HepG2 (cell line): Measurements from ENCODE around the gene DRC3. TPM values are rescaled to one million over a fixed set of nuclear protein-coding genes. Genes with fewer than 3 reads are reported as not detected.
A peak's percentile ranks its signal among the peaks of the same experiment; 100 is the strongest.

Experiments
- ATAC-seq: fragments of 200-7000 bp; cut with Tn5 transposase; 3 replicates; pipeline ENCODE4 v1.9.1; 2020; ENCODE audit warnings: mild to moderate bottlenecking, moderate library complexity
- BruUV-seq: library from RNA; stranded (reverse); fragments of 400-500 nt; replicated peaks from 2 replicates; lab custom pipeline; 2021; lab: Mats Ljungman, UMichigan
- CTCF ChIA-PET: fragments of 300-600 bp; formaldehyde crosslinking; extraction: SDS; loops from one replicate; lab custom pipeline; 2021; ENCODE audit warnings: low total read pairs, inconsistent platforms, low intra/inter-chr PET ratio; lab: Yijun Ruan, JAX
- POLR2A ChIA-PET: fragments of 350-600 bp; sonication (Branson Sonifier 250); formaldehyde crosslinking; loops from one replicate; lab custom pipeline; 2020; ENCODE audit warnings: antibody characterized with exemption, inconsistent platforms; lab: Yijun Ruan, JAX
- DNase-seq: peaks from one replicate; pipeline ENCODE4 v3.0.0-alpha.2; 2015; ENCODE audit warnings: low spot score
- FAIRE-seq: peaks from 3 replicates; lab custom pipeline; 2011; peaks lifted over from hg19 to GRCh38; lab: Jason Lieb, UNC
- H2AFZ ChIP-seq: one replicate; pipeline ENCODE4 v1.6.1; 2011; ENCODE audit warnings: low read length, inconsistent platforms
- H3K27ac ChIP-seq: fragments of 300-600 bp; 3 replicates; pipeline ENCODE4 v1.8.0; 2011; ENCODE audit warnings: mixed run types, mild to moderate bottlenecking, mixed read lengths, low read length, inconsistent platforms; ENCODE audit not compliant: insufficient read depth; ENCODE audit errors: extremely low read length
- H3K27me3 ChIP-seq, 2 experiments: fragments of 200-600 bp in 1 of 2; 2 replicates in 1 of 2; 3 replicates in 1 of 2; pipeline versions ENCODE4 v1.6.0 to v1.8.0; 2011; ENCODE audit warnings: low read length in 2 of 2, mild to moderate bottlenecking in 2 of 2, moderate library complexity in 2 of 2, inconsistent platforms in 1 of 2; ENCODE audit not compliant: insufficient read depth in 2 of 2, control insufficient read depth in 1 of 2
- H3K36me3 ChIP-seq, 2 experiments: fragments of 200-600 bp in 1 of 2; replicated peaks in 1 of 2; 2 replicates in 1 of 2; 3 replicates in 1 of 2; pipeline versions ENCODE4 v1.5.1 to v1.8.0; 2011; ENCODE audit warnings: low read length in 2 of 2, inconsistent platforms in 1 of 2; ENCODE audit not compliant: insufficient read depth in 2 of 2, control insufficient read depth in 1 of 2
- H3K4me1 ChIP-seq: 2 replicates; pipeline ENCODE4 v1.5.1; 2012; ENCODE audit warnings: low read length, inconsistent platforms; ENCODE audit not compliant: insufficient read depth
- H3K4me2 ChIP-seq: 2 replicates; pipeline ENCODE4 v1.6.0; 2011; ENCODE audit warnings: low read depth, low read length, inconsistent platforms
- H3K4me3 ChIP-seq, 3 experiments: fragments of 200-600 bp in 1 of 3; sonication (generic), shearing (Covaris generic) in 1 of 3; replicated peaks in 1 of 3; 2 replicates each; pipeline ENCODE4 v1.5.1; 2011 to 2016; ENCODE audit warnings: low read length in 3 of 3, inconsistent platforms in 2 of 3, low read depth in 2 of 3, mild to moderate bottlenecking in 2 of 3, control low read depth in 1 of 3, mixed read lengths in 1 of 3; ENCODE audit not compliant: insufficient read depth in 1 of 3
- H3K79me2 ChIP-seq: one replicate; pipeline ENCODE4 v1.6.1; 2011; ENCODE audit warnings: low read length, inconsistent platforms; ENCODE audit not compliant: insufficient read depth
- H3K9ac ChIP-seq: 2 replicates; pipeline ENCODE4 v1.6.0; 2011; ENCODE audit warnings: mild to moderate bottlenecking, low read depth, low read length, inconsistent platforms; ENCODE audit not compliant: insufficient read depth
- H3K9me3 ChIP-seq: 2 replicates; pipeline ENCODE4 v1.5.1; 2012; ENCODE audit warnings: mild to moderate bottlenecking, low read length
- H4K20me1 ChIP-seq: 2 replicates; pipeline ENCODE4 v1.6.0; 2011; ENCODE audit warnings: inconsistent platforms, mild to moderate bottlenecking, low read length, moderate library complexity; ENCODE audit not compliant: insufficient read depth
- BHLHE40 ChIP-seq: IDR thresholded peaks from 2 replicates; pipeline ENCODE4 v1.6.1; 2011; ENCODE audit warnings: low read length, improper control_type of control experiment
- BORCS8-MEF2B ChIP-seq: sonication (generic); formaldehyde crosslinking; IDR thresholded peaks from 2 replicates; pipeline ENCODE4 v1.8.0; 2022; ENCODE audit warnings: mild to moderate bottlenecking, missing genetic modification reagents
- ELF3 ChIP-seq: IDR thresholded peaks from 2 replicates; pipeline ENCODE4 v1.6.1; 2016; ENCODE audit warnings: missing genetic modification reagents, missing compliant biosample characterization
- EP300 ChIP-seq, 3 experiments: sonication (generic) in 1 of 3; formaldehyde crosslinking in 1 of 3; IDR thresholded peaks; 2 replicates each; pipeline versions ENCODE4 v1.5.1 to v1.6.1; 2011 to 2020; ENCODE audit warnings: low read depth in 2 of 3, low read length in 2 of 3, borderline replicate concordance in 1 of 3, improper control_type of control experiment in 1 of 3, mild to moderate bottlenecking in 1 of 3, missing genetic modification reagents in 1 of 3, moderate library complexity in 1 of 3
- FOXA3 ChIP-seq: IDR thresholded peaks from 2 replicates; pipeline ENCODE4 v1.6.1; 2016; ENCODE audit warnings: missing genetic modification reagents, missing compliant biosample characterization
- HNF4A ChIP-seq: sonication (generic); formaldehyde crosslinking; IDR thresholded peaks from 2 replicates; pipeline ENCODE4 v1.4.0; 2020; ENCODE audit warnings: missing genetic modification reagents
- JUND ChIP-seq: sonication (generic); formaldehyde crosslinking; IDR thresholded peaks from 2 replicates; pipeline ENCODE4 v1.8.0; 2022; ENCODE audit warnings: mild to moderate bottlenecking, missing genetic modification reagents
- KDM5A ChIP-seq: fragments of 200-600 bp; sonication (generic); IDR thresholded peaks from 2 replicates; pipeline ENCODE4 v1.7.0; 2018; ENCODE audit warnings: antibody characterized with exemption, mild to moderate bottlenecking, low read length, borderline replicate concordance
- SALL1 ChIP-seq: sonication (generic); formaldehyde crosslinking; IDR thresholded peaks from 2 replicates; pipeline ENCODE4 v1.8.0; 2022; ENCODE audit warnings: mild to moderate bottlenecking, missing genetic modification reagents
- ZNF331 ChIP-seq: sonication (generic); formaldehyde crosslinking; IDR thresholded peaks from 2 replicates; pipeline ENCODE4 v1.4.0; 2020; ENCODE audit warnings: missing genetic modification reagents
- ZNF597 ChIP-seq: sonication (generic); formaldehyde crosslinking; IDR thresholded peaks from 2 replicates; pipeline ENCODE4 v1.5.0; 2020; ENCODE audit warnings: missing genetic modification reagents
- ZNF792 ChIP-seq: IDR thresholded peaks from 2 replicates; pipeline ENCODE4 v1.6.1; 2016
- WGBS: methylation state at CpG from one replicate; pipeline ENCODE4 v1.1.6; 2017; ENCODE audit warnings: low lambda C conversion rate; 5-methylcytosine and 5-hydroxymethylcytosine counted together
- in situ Hi-C: cut with HindIII; loops from 2 replicates; pipeline ENCODE4 v1.10.0; 2017; ENCODE audit warnings: low pct_unique_long_range_greater_than_20kb; ENCODE audit not compliant: extremely low pct_ligation_motif_present
- intact Hi-C: fragments of 100-400 bp; cut with micrococcal nuclease; formaldehyde crosslinking; loops from one replicate; pipeline ENCODE4 v1.10.0; 2022; ENCODE audit not compliant: unreplicated experiment
- polyA plus RNA-seq, 8 experiments: library from polyadenylated mRNA; depleted of rRNA in 3 of 8; stranded (reverse) in 7 of 8; unstranded in 1 of 8; fragments of >200 nt; fragmentation: Illumina TruSeq in 4 of 8; extraction: Trizol in 4 of 8; gene quantifications; 2 replicates each; pipeline versions ENCODE4 v1.2.1 to v1.2.3, GENCODE V29; 2011 to 2016; ENCODE audit warnings: low read depth in 4 of 8, missing spikeins in 1 of 8, mixed read lengths in 1 of 8; ENCODE audit not compliant: insufficient read depth in 1 of 8
- total RNA-seq, 5 experiments: library from RNA; depleted of rRNA; stranded (reverse); fragments of >200 nt; fragmentation: Illumina TruSeq; extraction: Trizol; gene quantifications; 2 replicates each; pipeline ENCODE4 v1.2.3, GENCODE V29; 2016; ENCODE audit warnings: low read depth in 1 of 5
- TF ChIP-seq, protein P1 (sequence below): sonication (generic); formaldehyde crosslinking; IDR thresholded peaks from 2 replicates; pipeline ENCODE4 v1.5.0; 2020; ENCODE audit warnings: missing genetic modification reagents
- TF ChIP-seq, protein P2 (sequence below): sonication (generic); formaldehyde crosslinking; conservative IDR thresholded peaks from 2 replicates; pipeline ENCODE4 v1.4.0; 2020; ENCODE audit warnings: mild to moderate bottlenecking, missing genetic modification reagents, moderate library complexity

The DRC3 gene
- total and polyA plus RNA-seq, 2 of the 13 experiments (the other 11 are each of a cell fraction or from before 2014, with no cell fraction given): 0.53 to 0.87 TPM

DNA sequence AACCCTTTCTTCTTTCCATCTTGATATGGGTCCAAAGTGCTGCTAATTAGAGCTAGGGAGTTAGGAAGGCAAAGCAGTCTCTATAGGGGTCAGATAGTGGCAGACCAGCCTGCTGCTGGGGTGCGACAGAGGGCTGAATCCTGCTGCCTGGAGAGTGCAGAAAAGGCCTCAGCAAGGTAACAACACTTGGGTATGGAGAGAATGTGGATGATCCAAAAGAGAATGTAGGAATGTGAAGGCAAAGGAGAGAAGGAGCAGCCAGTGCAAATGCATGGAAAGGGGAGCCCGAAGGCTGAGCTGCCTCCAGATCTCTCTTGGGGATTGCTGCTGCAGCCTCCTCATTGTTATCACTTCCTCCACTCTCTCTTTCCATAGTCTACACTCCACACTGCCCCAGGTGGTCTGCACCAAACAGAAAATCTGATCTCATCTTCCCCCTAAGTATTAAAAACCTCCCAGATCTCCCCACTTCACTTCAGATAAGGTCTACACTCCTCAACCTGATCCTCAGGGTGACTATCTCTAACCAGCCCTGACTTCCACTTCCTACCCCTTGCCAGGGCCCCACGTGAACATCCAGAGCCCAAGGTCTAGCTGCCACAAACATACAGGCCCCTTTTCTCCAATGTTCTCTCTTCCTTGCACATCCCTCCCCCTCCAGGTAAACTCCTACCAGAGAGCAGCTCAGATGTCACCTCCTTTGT, 29.2 kb upstream of the DRC3 start:
- Histone ChIP-seq H3K4me3 (no peak overlapping the region), H4K20me1 (no peaks in the 10 kb centered on the region), H3K27me3 (no peaks in the 10 kb centered on the region), H3K9me3 (no peaks in the 10 kb centered on the region), H3K36me3 (no peaks in the 10 kb centered on the region)
- POLR2A ChIA-PET: interaction anchor here (0.7 to 1.9 kb wide), 5 partner anchors 12 to 29 kb away, joined by 3 to 7 read pairs (median 3); partner anchors contain the start of genes DRC3 and TOM1L2
- WGBS: 43% methylated on average over 3 of the region's 3 CpGs
- ATAC-seq: peak; percentile 85
- no peak for TF ChIP-seq BHLHE40
- TF ChIP-seq ZNF597 (CRISPR knock-in tag): no peak
- no peak for TF ChIP-seq ZNF792 (CRISPR knock-in tag)
- TF ChIP-seq BORCS8-MEF2B (CRISPR knock-in tag): no peak
- TF ChIP-seq SALL1 (CRISPR knock-in tag): peak; percentile 34
- TF ChIP-seq EP300 (IDR thresholded peaks at IDR 0.05; ENCODE audit: low read depth in 2 of 2, low read length in 2 of 2): 0 out of 4 replicates have a peak, but pooled peaks of 1 of the 2 experiments have one; percentile 21
- no peak for TF ChIP-seq EP300 (CRISPR knock-in tag; IDR thresholded peaks at IDR 0.05; ENCODE audit: borderline replicate concordance)
- TF ChIP-seq ZNF331: 0 out of 2 replicates have a peak, but pooled peaks have one; percentile 8
- TF ChIP-seq, protein P1, sequence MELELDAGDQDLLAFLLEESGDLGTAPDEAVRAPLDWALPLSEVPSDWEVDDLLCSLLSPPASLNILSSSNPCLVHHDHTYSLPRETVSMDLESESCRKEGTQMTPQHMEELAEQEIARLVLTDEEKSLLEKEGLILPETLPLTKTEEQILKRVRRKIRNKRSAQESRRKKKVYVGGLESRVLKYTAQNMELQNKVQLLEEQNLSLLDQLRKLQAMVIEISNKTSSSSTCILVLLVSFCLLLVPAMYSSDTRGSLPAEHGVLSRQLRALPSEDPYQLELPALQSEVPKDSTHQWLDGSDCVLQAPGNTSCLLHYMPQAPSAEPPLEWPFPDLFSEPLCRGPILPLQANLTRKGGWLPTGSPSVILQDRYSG: no peak
- TF ChIP-seq, protein P2, sequence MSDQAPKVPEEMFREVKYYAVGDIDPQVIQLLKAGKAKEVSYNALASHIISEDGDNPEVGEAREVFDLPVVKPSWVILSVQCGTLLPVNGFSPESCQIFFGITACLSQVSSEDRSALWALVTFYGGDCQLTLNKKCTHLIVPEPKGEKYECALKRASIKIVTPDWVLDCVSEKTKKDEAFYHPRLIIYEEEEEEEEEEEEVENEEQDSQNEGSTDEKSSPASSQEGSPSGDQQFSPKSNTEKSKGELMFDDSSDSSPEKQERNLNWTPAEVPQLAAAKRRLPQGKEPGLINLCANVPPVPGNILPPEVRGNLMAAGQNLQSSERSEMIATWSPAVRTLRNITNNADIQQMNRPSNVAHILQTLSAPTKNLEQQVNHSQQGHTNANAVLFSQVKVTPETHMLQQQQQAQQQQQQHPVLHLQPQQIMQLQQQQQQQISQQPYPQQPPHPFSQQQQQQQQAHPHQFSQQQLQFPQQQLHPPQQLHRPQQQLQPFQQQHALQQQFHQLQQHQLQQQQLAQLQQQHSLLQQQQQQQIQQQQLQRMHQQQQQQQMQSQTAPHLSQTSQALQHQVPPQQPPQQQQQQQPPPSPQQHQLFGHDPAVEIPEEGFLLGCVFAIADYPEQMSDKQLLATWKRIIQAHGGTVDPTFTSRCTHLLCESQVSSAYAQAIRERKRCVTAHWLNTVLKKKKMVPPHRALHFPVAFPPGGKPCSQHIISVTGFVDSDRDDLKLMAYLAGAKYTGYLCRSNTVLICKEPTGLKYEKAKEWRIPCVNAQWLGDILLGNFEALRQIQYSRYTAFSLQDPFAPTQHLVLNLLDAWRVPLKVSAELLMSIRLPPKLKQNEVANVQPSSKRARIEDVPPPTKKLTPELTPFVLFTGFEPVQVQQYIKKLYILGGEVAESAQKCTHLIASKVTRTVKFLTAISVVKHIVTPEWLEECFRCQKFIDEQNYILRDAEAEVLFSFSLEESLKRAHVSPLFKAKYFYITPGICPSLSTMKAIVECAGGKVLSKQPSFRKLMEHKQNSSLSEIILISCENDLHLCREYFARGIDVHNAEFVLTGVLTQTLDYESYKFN: peak; percentile 61
- no peak for TF ChIP-seq KDM5A
- TF ChIP-seq ELF3 (CRISPR knock-in tag): 0 out of 2 replicates have a peak, but pooled peaks have one; percentile 17
- TF ChIP-seq HNF4A (CRISPR knock-in tag): 0 out of 2 replicates have a peak, but pooled peaks have one; percentile 26
- 0 out of 2 replicates have a peak, but pooled peaks have one; percentile 15 for TF ChIP-seq FOXA3 (CRISPR knock-in tag)
- no peak for TF ChIP-seq JUND
- TF ChIP-seq, all 625 proteins: peak for 7
- H3K27ac ChIP-seq: peak overlapping the region; percentile 1
- no peak overlapping the region for H3K9ac ChIP-seq
- CTCF ChIA-PET: no interaction called here
- no peaks in the 10 kb centered on the region for H3K79me2 ChIP-seq
- peak overlapping the region; percentile 52 for H3K4me2 ChIP-seq
- DNase-seq: no peak
- no peak overlapping the region for H2AFZ ChIP-seq
- intact Hi-C loops: no loop called here
- no TSS peak for BruUV-seq
- in situ Hi-C loops: no loop called here
- FAIRE-seq: peak; percentile 28
- peaks cover 51% of the 10 kb centered on the region for H3K4me1 ChIP-seq
